T-cell (primary cell): Measurements from ENCODE around the gene ARID5B. TPM values are rescaled to one million over a fixed set of nuclear protein-coding genes. Genes with fewer than 3 reads are reported as not detected.

ENCODE experiments used
- ATAC-seq, 4 experiments: fragments of 200-7000 bp in 3 of 4; fragments of 150-1000 bp in 1 of 4; cut with Tn5 transposase; replicated peaks in 1 of 4; 1 replicate in 3 of 4; 2 replicates in 1 of 4; pipeline ENCODE4 v1.10.0; 2021; ENCODE audit warnings: moderate library complexity in 3 of 4, mild to moderate bottlenecking in 2 of 4, moderate number of reproducible peaks in 1 of 4
- CTCF ChIA-PET, 2 donors: fragments of 300-600 bp; sonication (Branson Sonifier 250); formaldehyde crosslinking; loops; one replicate each; lab custom pipeline; 2022; ENCODE audit warnings: antibody characterized with exemption in 2 of 2; lab: Charles Lee
- POLR2A ChIA-PET, 2 donors: fragments of 300-600 bp; sonication (Branson Sonifier 250); formaldehyde crosslinking; loops; one replicate each; lab custom pipeline; 2022; ENCODE audit warnings: antibody characterized with exemption in 2 of 2; lab: Charles Lee
- DNase-seq, 35 experiments: peaks; one replicate each; pipeline versions ENCODE4 v3.0.0 to v3.0.0-alpha.2; 2013 to 2023
- H3K27ac ChIP-seq: one replicate; pipeline ENCODE4 v1.5.1; 2013; ENCODE audit warnings: low read length
- H3K27me3 ChIP-seq, 2 experiments: replicated peaks in 1 of 2; 1 replicate in 1 of 2; 2 replicates in 1 of 2; pipeline versions ENCODE4 v1.6.1 to v1.7.0; 2013; ENCODE audit warnings: low read length in 1 of 2, mixed read lengths in 1 of 2; ENCODE audit not compliant: control insufficient read depth in 2 of 2, insufficient read depth in 2 of 2; ENCODE audit errors: extremely low read depth in 1 of 2
- H3K36me3 ChIP-seq, 2 donors: 1 replicate in 1 of 2; 2 replicates in 1 of 2; pipeline versions ENCODE4 v1.6.1 to v1.7.0; 2013; ENCODE audit warnings: low read length in 1 of 2; ENCODE audit not compliant: control insufficient read depth in 2 of 2, insufficient read depth in 1 of 2; ENCODE audit errors: extremely low read depth in 1 of 2
- H3K4me1 ChIP-seq, 2 experiments: 1 replicate in 1 of 2; 2 replicates in 1 of 2; pipeline versions ENCODE4 v1.6.1 to v1.7.0; 2013; ENCODE audit warnings: low read length in 2 of 2, mixed read lengths in 1 of 2; ENCODE audit not compliant: insufficient read depth in 2 of 2, control insufficient read depth in 1 of 2; ENCODE audit errors: extremely low read depth in 1 of 2
- H3K4me3 ChIP-seq, 2 donors: 1 replicate in 1 of 2; 2 replicates in 1 of 2; pipeline versions ENCODE4 v1.5.1 to v1.7.0; 2013; ENCODE audit warnings: mild to moderate bottlenecking in 2 of 2, low read length in 1 of 2, moderate library complexity in 1 of 2; ENCODE audit not compliant: control insufficient read depth in 1 of 2; ENCODE audit errors: extremely low read depth in 1 of 2
- H3K9me3 ChIP-seq: 2 replicates; pipeline ENCODE4 v1.7.0; 2013
- H3K27ac Mint-ChIP-seq, 2 donors: one replicate each; pipeline ENCODE4 v1.8.0; 2020 to 2021; ENCODE audit warnings: mild to moderate bottlenecking in 2 of 2, mixed read lengths in 2 of 2
- H3K27me3 Mint-ChIP-seq, 2 donors: one replicate each; pipeline ENCODE4 v1.8.0; 2021 to 2022; ENCODE audit warnings: mixed read lengths in 2 of 2
- H3K36me3 Mint-ChIP-seq: one replicate; pipeline ENCODE4 v1.8.0; 2021; ENCODE audit warnings: mixed read lengths
- H3K4me1 Mint-ChIP-seq, 3 donors: one replicate each; pipeline ENCODE4 v1.8.0; 2020 to 2022; ENCODE audit warnings: mixed read lengths in 3 of 3, mild to moderate bottlenecking in 1 of 3
- H3K4me3 Mint-ChIP-seq, 3 donors: one replicate each; pipeline ENCODE4 v1.8.0; 2020 to 2022; ENCODE audit warnings: mild to moderate bottlenecking in 3 of 3, mixed read lengths in 3 of 3, moderate library complexity in 3 of 3
- H3K9me3 Mint-ChIP-seq, 3 donors: one replicate each; pipeline ENCODE4 v1.8.0; 2020 to 2022; ENCODE audit warnings: mixed read lengths in 3 of 3
- WGBS: methylation state at CpG from one replicate; pipeline ENCODE4 v1.1.5; 2013; ENCODE audit warnings: missing lambda C conversion rate; ENCODE audit not compliant: insufficient coverage; 5-methylcytosine and 5-hydroxymethylcytosine counted together
- total RNA-seq, 35 experiments: library from RNA in 6 of 35; stranded (reverse) in 6 of 35; fragments of 120-200 nt in 1 of 35; gene quantifications; one replicate each; pipeline versions ENCODE4 v1.2.1 to v1.2.4 and lab custom pipeline; 2013 to 2026

ARID5B gene
- total RNA-seq, 5 donors from 2014 or later (not counting 1 experiment from before 2014, with no cell fraction given), result 34.0 to 75.5 (median 42.5) TPM

DNA sequence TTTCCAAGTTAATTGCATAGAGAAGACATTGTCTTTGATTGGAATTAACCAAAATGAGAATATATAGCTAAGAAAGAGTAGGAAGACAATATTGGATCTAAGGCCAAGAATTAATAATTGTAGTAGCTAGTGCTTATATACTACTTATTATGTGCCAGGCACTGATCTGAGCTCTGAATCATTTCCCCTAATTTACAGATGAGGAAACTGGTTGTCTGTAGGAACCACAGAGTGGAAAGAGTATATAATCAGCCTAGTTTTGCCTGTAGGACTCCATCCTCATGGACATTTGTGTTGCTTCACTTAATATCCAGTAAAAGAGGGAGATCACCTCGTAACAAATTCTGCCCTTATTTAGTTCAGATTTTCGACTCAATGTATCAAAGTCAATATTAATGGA, 127.9 kb downstream of the ARID5B start:
- Mint-ChIP-seq H3K9me3 (no peaks in the 10 kb centered on the region), H3K27me3 (no peaks in the 10 kb centered on the region), H3K27ac (peak overlapping the region; percentile 71 to 72), H3K4me3 (no peak overlapping the region), H3K4me1 (peaks cover 58 to 83% (median 82%) of the 10 kb centered on the region in 3 donors), H3K36me3 (peaks cover 36% of the 10 kb centered on the region)
- ChIA-PET POLR2A (interaction anchor here (0.6 to 1.0 kb wide), 3 partner anchors 9 to 216 kb away, joined by 3 to 8 read pairs (median 3); no protein-coding TSS in a partner anchor), CTCF (interaction anchor here in 1 of 2 donors (0.9 to 1.3 kb wide), 2 partner anchors 9 to 11 kb away, joined by 5 to 8 read pairs; no protein-coding TSS in a partner anchor)
- DNase-seq (no peak), ATAC-seq (no peak)
- WGBS, result no CpG with 5 or more reads among the region's 2 CpGs
- H3K27me3 ChIP-seq, result no peaks in the 10 kb centered on the region
- peaks cover 0 to 4% of the 10 kb centered on the region in 2 donors for H3K36me3 ChIP-seq
- no peak overlapping the region for H3K4me3 ChIP-seq
- H3K4me1 ChIP-seq, result peaks cover 19 to 23% of the 10 kb centered on the region in 2 experiments
- H3K9me3 ChIP-seq, result no peaks in the 10 kb centered on the region
- H3K27ac ChIP-seq, result no peak overlapping the region

DNA sequence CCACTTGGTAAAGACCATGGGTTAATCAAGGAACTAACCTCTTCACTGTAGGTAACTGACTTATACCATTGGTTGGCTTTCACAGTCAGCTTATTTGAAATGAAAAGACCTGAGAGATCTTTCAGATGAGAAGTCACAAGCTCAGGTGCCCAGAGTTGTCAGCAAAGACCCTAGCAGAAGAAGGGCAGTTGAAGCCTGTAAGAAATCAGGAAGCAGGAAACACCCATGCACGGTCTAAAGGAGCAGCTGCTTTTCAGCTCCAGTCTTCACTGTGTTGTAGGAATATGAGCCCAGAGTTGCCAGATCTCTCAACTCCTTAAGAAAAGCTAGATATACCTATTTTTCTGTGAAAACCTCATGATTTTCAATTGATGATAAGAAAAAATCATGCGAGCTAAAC, 130.0 kb downstream of the ARID5B start:
- H3K4me1 ChIP-seq, result peaks cover 20 to 28% of the 10 kb centered on the region in 2 experiments
- no CpG with 5 or more reads among the region's 2 CpGs for WGBS
- peaks cover 0 to 4% of the 10 kb centered on the region in 2 donors for H3K36me3 ChIP-seq
- peaks cover 34% of the 10 kb centered on the region for H3K36me3 Mint-ChIP-seq
- no peaks in the 10 kb centered on the region for H3K9me3 Mint-ChIP-seq
- H3K27ac ChIP-seq, result no peak overlapping the region
- H3K4me1 Mint-ChIP-seq, result peaks cover 69 to 84% (median 80%) of the 10 kb centered on the region in 3 donors
- ChIA-PET POLR2A (interaction anchor here in 1 of 2 donors (0.6 kb wide), 1 partner anchor 39 kb away, joined by 3 read pairs; no protein-coding TSS in a partner anchor), CTCF (interaction anchor here in 1 of 2 donors (0.6 to 1.2 kb wide), 5 partner anchors 9 to 214 kb away, joined by 3 to 5 read pairs (median 3); no protein-coding TSS in a partner anchor)
- H3K4me3 ChIP-seq, result no peak overlapping the region
- ATAC-seq (peak in 1 of 4 experiments; percentile 26), DNase-seq (no peak)
- no peaks in the 10 kb centered on the region for H3K27me3 Mint-ChIP-seq
- no peak overlapping the region for H3K4me3 Mint-ChIP-seq
- H3K27ac Mint-ChIP-seq, result peak overlapping the region; percentile 60 to 80
- no peaks in the 10 kb centered on the region for H3K9me3 ChIP-seq
- H3K27me3 ChIP-seq, result no peaks in the 10 kb centered on the region

DNA sequence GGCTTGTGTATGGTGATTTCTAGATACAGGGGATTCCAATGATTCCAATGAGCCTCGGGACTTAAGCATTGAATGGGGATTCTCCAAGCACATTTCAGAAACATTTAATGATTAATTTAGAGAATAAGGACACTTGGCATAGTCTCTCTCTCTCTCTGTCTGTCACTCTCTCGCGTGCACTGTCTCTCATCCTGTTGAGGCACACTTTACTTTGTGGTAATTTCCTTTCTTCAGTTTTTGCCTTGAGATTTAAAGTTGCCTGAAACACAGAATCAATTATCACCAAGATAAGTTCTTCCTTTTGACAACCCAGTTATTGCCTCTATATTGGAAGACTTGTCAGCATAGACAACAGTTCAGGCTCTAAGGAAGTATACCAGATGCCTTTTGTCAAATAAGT, 131.6 kb downstream of the ARID5B start:
- no peak for DNase-seq
- H3K4me3 ChIP-seq, result no peak overlapping the region
- Mint-ChIP-seq H3K36me3 (peaks cover 25% of the 10 kb centered on the region), H3K4me3 (peak overlapping the region in 1 of 3 donors; percentile 5), H3K4me1 (peaks cover 82 to 86% (median 84%) of the 10 kb centered on the region in 3 donors), H3K27me3 (no peaks in the 10 kb centered on the region), H3K9me3 (no peaks in the 10 kb centered on the region), H3K27ac (peak overlapping the region; percentile 61 to 85)
- CTCF ChIA-PET, result no interaction called here
- no CpG with 5 or more reads among the region's 3 CpGs for whole genome bisulfite sequencing
- no peaks in the 10 kb centered on the region for H3K27me3 ChIP-seq
- peaks cover 0 to 4% of the 10 kb centered on the region in 2 donors for H3K36me3 ChIP-seq
- H3K27ac ChIP-seq, result peak overlapping the region; percentile 38
- peak in 3 of 4 experiments; percentile 41 to 60 (median 56) for ATAC-seq
- POLR2A ChIA-PET, result no interaction called here
- peaks cover 31 to 36% of the 10 kb centered on the region in 2 experiments for H3K4me1 ChIP-seq
- no peaks in the 10 kb centered on the region for H3K9me3 ChIP-seq

DNA sequence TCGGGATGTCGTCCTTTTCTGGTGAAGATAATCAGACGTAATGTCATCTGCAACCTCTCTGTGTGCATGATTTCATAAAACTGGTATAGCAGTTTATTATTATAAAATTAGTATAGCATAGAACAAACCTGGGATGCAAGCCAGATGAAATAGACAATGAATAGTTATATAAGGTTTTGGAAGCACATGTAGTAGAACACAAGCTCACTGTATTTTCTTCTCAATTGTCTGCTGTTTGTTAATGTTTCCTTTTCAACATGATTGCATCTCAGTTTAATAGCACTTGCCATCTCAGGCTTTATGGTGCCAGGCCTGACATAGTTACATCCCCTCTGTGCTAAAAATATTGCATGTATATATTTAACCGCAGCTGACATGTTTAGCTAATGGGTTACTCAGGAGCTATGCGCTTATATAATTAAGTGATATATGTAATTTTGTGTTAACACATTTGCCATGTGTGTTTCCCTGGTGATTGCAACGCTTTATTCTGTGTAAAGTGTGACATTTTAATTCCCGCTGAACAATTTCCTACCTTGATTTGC, 132.7 kb downstream of the ARID5B start:
- Mint-ChIP-seq H3K27ac (peak overlapping the region; percentile 37 to 61), H3K4me3 (no peak overlapping the region), H3K9me3 (no peaks in the 10 kb centered on the region), H3K36me3 (peaks cover 19% of the 10 kb centered on the region), H3K4me1 (peaks cover 82 to 85% (median 82%) of the 10 kb centered on the region in 3 donors), H3K27me3 (no peaks in the 10 kb centered on the region)
- CTCF ChIA-PET, result interaction anchor here in 1 of 2 donors (0.6 to 11.2 kb wide), 2 partner anchors 124 to 212 kb away, joined by 4 to 200 read pairs; no protein-coding TSS in a partner anchor
- H3K9me3 ChIP-seq, result no peaks in the 10 kb centered on the region
- ATAC-seq (no peak), DNase-seq (no peak)
- H3K27ac ChIP-seq, result no peak overlapping the region
- H3K36me3 ChIP-seq, result no peaks in the 10 kb centered on the region
- H3K4me1 ChIP-seq, result peaks cover 33 to 45% of the 10 kb centered on the region in 2 experiments
- no peak overlapping the region for H3K4me3 ChIP-seq
- POLR2A ChIA-PET, result no interaction called here
- no CpG with 5 or more reads among the region's 7 CpGs for WGBS
- no peaks in the 10 kb centered on the region for H3K27me3 ChIP-seq

DNA sequence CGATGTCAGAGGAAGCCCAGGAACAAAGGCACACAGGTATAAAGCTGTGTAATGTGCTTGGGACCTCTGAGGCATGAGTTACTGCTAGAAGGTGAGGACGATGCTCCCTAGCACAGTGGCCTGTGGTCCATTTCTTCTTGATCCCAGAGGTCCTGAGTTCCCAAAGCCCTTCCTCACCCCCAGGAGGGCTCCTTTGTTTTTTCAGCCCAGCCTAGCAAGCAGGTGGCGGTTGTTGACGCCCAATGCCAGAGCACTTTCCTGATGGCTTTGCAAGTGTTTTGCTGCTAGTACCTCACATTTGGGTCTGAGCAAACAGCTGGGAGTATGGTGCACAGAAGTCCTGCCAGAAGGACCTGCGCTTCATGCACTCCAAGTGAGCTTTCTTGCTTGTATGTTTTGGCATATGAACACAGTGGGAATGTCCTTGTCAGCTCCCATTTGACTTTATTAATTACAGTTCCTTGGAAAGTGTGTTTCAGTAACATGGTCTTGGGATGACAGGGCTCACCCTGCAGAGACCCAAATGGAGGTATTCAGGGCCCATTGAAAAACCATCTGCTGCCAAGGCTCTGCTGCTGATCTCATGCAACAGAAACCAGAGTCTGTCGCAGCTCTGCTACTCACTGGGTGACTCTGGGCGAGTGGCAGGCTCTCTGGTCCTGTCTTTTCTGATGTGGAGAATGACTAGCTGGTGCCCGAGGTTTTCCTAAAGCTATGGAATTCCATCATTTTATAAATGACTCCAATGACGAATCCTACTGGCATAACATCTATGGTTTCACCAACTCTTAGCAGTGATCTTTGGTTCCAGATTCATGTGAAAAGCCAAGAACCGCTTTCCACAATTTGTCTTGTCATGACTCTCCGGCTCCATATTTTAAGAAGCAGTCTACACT, 134.9 kb downstream of the ARID5B start:
- Histone ChIP-seq H3K27me3 (no peaks in the 10 kb centered on the region), H3K4me1 (peaks cover 43 to 54% of the 10 kb centered on the region in 2 experiments), H3K4me3 (no peak overlapping the region), H3K27ac (no peak overlapping the region), H3K36me3 (no peaks in the 10 kb centered on the region), H3K9me3 (no peaks in the 10 kb centered on the region)
- peaks cover 11% of the 10 kb centered on the region for H3K36me3 Mint-ChIP-seq
- peak overlapping the region; percentile 85 to 92 for H3K27ac Mint-ChIP-seq
- H3K4me1 Mint-ChIP-seq, result peaks cover 80 to 84% (median 81%) of the 10 kb centered on the region in 3 donors
- H3K4me3 Mint-ChIP-seq, result peak overlapping the region in 1 of 3 donors; percentile 13
- no peaks in the 10 kb centered on the region for H3K9me3 Mint-ChIP-seq
- WGBS, result 92% methylated on average over 6 of the region's 11 CpGs
- DNase-seq, result no peak
- no peak for ATAC-seq
- no peaks in the 10 kb centered on the region for H3K27me3 Mint-ChIP-seq
- POLR2A ChIA-PET, result interaction anchor here in 1 of 2 donors (0.6 kb wide), 1 partner anchor 212 kb away, joined by 3 read pairs; no protein-coding TSS in a partner anchor
- CTCF ChIA-PET, result interaction anchor here (0.6 to 11.2 kb wide), 9 partner anchors 17 to 210 kb away, joined by 3 to 200 read pairs (median 4); partner anchors contain the start of gene ARID5B (in 1 of the 2)
